ENCODE data around the gene P2RX5. TPM values are rescaled to one million over a fixed set of nuclear protein-coding genes. Genes with fewer than 3 reads are reported as not detected.

P2RX5 gene
- total and polyA plus RNA-seq, 12 donors: 6.0 to 56.6 (median 12.4) TPM

GRCh38 chr17:3658784-3659449 is 37.0 kb downstream of the P2RX5 start:
- no peak for TF ChIP-seq CTCF (IDR thresholded peaks at IDR 0.05)
- Histone ChIP-seq H3K4me1 (peaks cover 21 to 34% (median 29%) of the 10 kb centered on the region in 9 donors), H3K4me3 (no peak overlapping the region)

GRCh38 chr17:3657874-3658783 is 37.8 kb downstream of the P2RX5 start:
- Histone ChIP-seq H3K27me3 (no peaks in the 10 kb centered on the region), H3K36me3 (peaks cover 0 to 52% (median 14%) of the 10 kb centered on the region in 9 donors), H3K27ac (peak overlapping the region in 9 of 10 donors; percentile 53 to 88 (median 82)), H3K4me1 (peaks cover 21 to 39% (median 28%) of the 10 kb centered on the region in 9 donors), H3K4me3 (no peak overlapping the region), H3K9me3 (no peaks in the 10 kb centered on the region)
- WGBS, 2 donors: 83 to 85% methylated on average over 42 of the region's 42 CpGs
- DNase-seq (no peak), ATAC-seq (peak in 1 of 8 donors; percentile 8)
- TF ChIP-seq CTCF (IDR thresholded peaks at IDR 0.05): no peak
- intact Hi-C loops (cut with DNase I): no loop called here

More at GRCh38 chr17:3658784-3659449, 37.0 kb downstream of the P2RX5 start:
- peak overlapping the region; percentile 78 to 88 (median 82) for H3K27ac ChIP-seq
- H3K9me3 ChIP-seq: no peaks in the 10 kb centered on the region
- 69 to 71% methylated on average over 22 of the region's 22 CpGs for WGBS, 2 donors
- H3K36me3 ChIP-seq: peaks cover 0 to 60% (median 22%) of the 10 kb centered on the region in 9 donors
- peak in 5 of 8 donors; percentile 1 to 26 (median 5) for ATAC-seq
- DNase-seq: no peak
- no peaks in the 10 kb centered on the region for H3K27me3 ChIP-seq
- intact Hi-C loops (cut with DNase I): no loop called here

GRCh38 chr17:3657588-3657869 is 38.4 kb downstream of the P2RX5 start:
- Histone ChIP-seq H3K9me3 (no peaks in the 10 kb centered on the region), H3K4me3 (no peak overlapping the region), H3K27ac (peak overlapping the region in 1 of 10 donors; percentile 15), H3K36me3 (peaks cover 0 to 46% (median 8%) of the 10 kb centered on the region in 9 donors), H3K4me1 (peaks cover 21 to 39% (median 28%) of the 10 kb centered on the region in 9 donors), H3K27me3 (no peaks in the 10 kb centered on the region)
- intact Hi-C loops (cut with DNase I): no loop called here
- WGBS, 2 donors: 86% methylated on average over 7 of the region's 7 CpGs
- ATAC-seq: no peak
- no peak for DNase-seq
- no peak for TF ChIP-seq CTCF (IDR thresholded peaks at IDR 0.05)

GRCh38 chr17:3656755-3657587 is 39.0 kb downstream of the P2RX5 start:
- no peaks in the 10 kb centered on the region for H3K9me3 ChIP-seq
- H3K4me1 ChIP-seq: peaks cover 21 to 39% (median 28%) of the 10 kb centered on the region in 9 donors
- no peak for TF ChIP-seq CTCF (IDR thresholded peaks at IDR 0.05)
- WGBS, 2 donors: 81 to 91% methylated on average over 16 of the region's 16 CpGs
- no peaks in the 10 kb centered on the region for H3K27me3 ChIP-seq
- ATAC-seq (no peak), DNase-seq (no peak)
- H3K4me3 ChIP-seq: no peak overlapping the region
- peak overlapping the region in 1 of 10 donors; percentile 15 for H3K27ac ChIP-seq
- intact Hi-C loops (cut with DNase I): no loop called here
- H3K36me3 ChIP-seq: peaks cover 0 to 41% (median 3%) of the 10 kb centered on the region in 9 donors

Measured in heart right ventricle (tissue), 16 donors.